ENCODE data around the gene MAN1A1.

GRCh38 chr6:119310486-119311036, 39.0 kb downstream of the MAN1A1 start:
- TF ChIP-seq POLR2AphosphoS5 (IDR thresholded peaks at IDR 0.05; ENCODE audit: borderline replicate concordance, low read depth, low read length) (no peak), EZH2 (IDR thresholded peaks at IDR 0.05) (no peak)

Data from SK-N-MC (cell line).